GM10248 (cell line): ENCODE results near the gene HDDC3.
A peak's percentile ranks its signal among the peaks of the same experiment; 100 is the strongest.

Source experiments
- CTCF ChIA-PET: fragments of 300-600 bp; sonication (Branson Sonifier 250); formaldehyde crosslinking; extraction: SDS; loops from one replicate; lab custom pipeline; 2021; ENCODE audit warnings: antibody characterized with exemption; lab: Yijun Ruan, JAX
- POLR2A ChIA-PET: fragments of 350-650 bp; sonication (Branson Sonifier 250); formaldehyde crosslinking; extraction: SDS; loops from one replicate; lab custom pipeline; 2020; ENCODE audit warnings: antibody characterized with exemption; lab: Yijun Ruan, JAX
- DNase-seq: peaks from one replicate; pipeline ENCODE4 v3.0.0; 2012; ENCODE audit errors: extremely low spot score
- CTCF ChIP-seq: IDR thresholded peaks from 2 replicates; pipeline ENCODE4 v1.5.1; 2012; ENCODE audit warnings: mild to moderate bottlenecking, low read depth; ENCODE audit errors: extremely low read depth, missing control alignments, control extremely low read depth

The HDDC3 gene

GRCh38 chr15:90885432-90886290, 46.7 kb downstream of the HDDC3 start:
- peak; percentile 90 for TF ChIP-seq CTCF
- CTCF ChIA-PET: interaction anchor here (0.6 to 4.5 kb wide), 97 partner anchors 8 to 592 kb away, joined by 3 to 73 read pairs (median 4); partner anchors contain the start of genes BLM, FURIN, HDDC3 and MAN2A2
- POLR2A ChIA-PET: interaction anchor here (0.5 kb wide), 1 partner anchor 18 kb away, joined by 3 read pairs; no protein-coding TSS in a partner anchor
- DNase-seq: peak; percentile 80

- DNase-seq: no peak
- ChIA-PET POLR2A (interaction anchor here (0.5 kb wide), 1 partner anchor 17 kb away, joined by 3 read pairs; no protein-coding TSS in a partner anchor), CTCF (interaction anchor here (0.7 to 4.5 kb wide), 63 partner anchors 9 to 584 kb away, joined by 3 to 73 read pairs (median 5); partner anchors contain the start of genes BLM, FURIN, HDDC3 and MAN2A2)
- no peak for TF ChIP-seq CTCF
Measured at GRCh38 chr15:90884719-90885431, 47.5 kb downstream of the HDDC3 start.

GRCh38 chr15:90883976-90884718, 48.2 kb downstream of the HDDC3 start, which contains the start of gene FES:
TSS of gene FES (plus strand) at chr15:90884504. CDS start at chr15:90885046, 542 bp downstream.
- POLR2A ChIA-PET: no interaction called here
- CTCF ChIA-PET: interaction anchor here (0.8 to 4.5 kb wide), 16 partner anchors 12 to 565 kb away, joined by 3 to 73 read pairs (median 12); partner anchors contain the start of genes FURIN, HDDC3, MAN2A2 and UNC45A
- peak; percentile 41 for DNase-seq
- no peak for TF ChIP-seq CTCF

- POLR2A ChIA-PET: no interaction called here
- TF ChIP-seq CTCF: no peak
- DNase-seq: no peak
- CTCF ChIA-PET: interaction anchor here (0.8 to 4.5 kb wide), 4 partner anchors 13 to 565 kb away, joined by 3 to 73 read pairs (median 54); partner anchors contain the start of genes HDDC3 and UNC45A
Measured at GRCh38 chr15:90883526-90883975, 48.8 kb downstream of the HDDC3 start.

- CTCF ChIA-PET: interaction anchor here (0.8 to 4.5 kb wide), 3 partner anchors 50 to 564 kb away, joined by 3 to 68 read pairs (median 39); partner anchors contain the start of genes HDDC3 and UNC45A
- POLR2A ChIA-PET: no interaction called here
- no peak for DNase-seq
- TF ChIP-seq CTCF: no peak
Measured at GRCh38 chr15:90882781-90883525, 49.4 kb downstream of the HDDC3 start.
